ENCODE results near the gene TPPP3. TPM values are rescaled to one million over a fixed set of nuclear protein-coding genes. Genes with fewer than 3 reads are reported as not detected.

The TPPP3 gene
- total RNA-seq, 4 donors from 2014 or later: 14.8 to 111 (median 55.0) TPM

DNA sequence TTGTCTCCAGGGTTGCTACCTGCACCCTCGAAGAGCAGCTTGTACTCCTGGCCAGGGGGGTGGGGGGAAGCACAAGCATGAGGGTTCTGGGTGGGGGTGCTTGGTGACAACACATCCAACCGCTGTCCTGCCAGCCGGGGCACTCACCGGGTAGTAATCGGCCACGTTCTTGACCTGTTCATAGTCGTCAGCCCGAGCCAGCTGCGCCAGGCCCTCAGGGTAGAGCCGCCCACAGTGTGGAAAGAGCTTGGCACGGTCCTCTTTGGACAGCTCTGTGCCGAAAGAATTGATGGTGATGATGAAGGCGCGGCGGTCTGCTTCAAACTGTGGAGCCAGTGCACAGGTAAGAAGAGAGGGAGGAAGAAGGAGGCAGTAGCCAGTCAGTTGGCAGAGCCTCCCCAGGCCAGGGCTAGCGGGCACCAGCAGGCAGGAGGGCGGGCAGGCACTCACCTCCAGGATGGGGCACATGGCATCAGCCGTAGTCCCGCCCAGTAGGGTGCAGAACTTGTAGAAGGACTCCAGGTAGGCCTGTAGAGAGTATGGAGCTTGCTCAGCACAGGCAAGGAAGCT, 45.6 kb upstream of the TPPP3 start:
- ATAC-seq: no peak
- Histone ChIP-seq H3K4me1 (peaks cover 0 to 38% (median 10%) of the 10 kb centered on the region in 3 donors), H3K4me3 (no peak overlapping the region), H3K36me3 (peaks cover 0 to 86% of the 10 kb centered on the region in 2 donors), H3K9me3 (no peaks in the 10 kb centered on the region), H3K27me3 (no peaks in the 10 kb centered on the region), H3K27ac (no peak overlapping the region)
- 80 to 100% methylated on average over 1 to 5 of the region's 19 CpGs for WGBS, 2 donors (ENCODE audit: low coverage in 1 of 2)
- TF ChIP-seq EP300 (IDR thresholded peaks at IDR 0.05): no peak

DNA sequence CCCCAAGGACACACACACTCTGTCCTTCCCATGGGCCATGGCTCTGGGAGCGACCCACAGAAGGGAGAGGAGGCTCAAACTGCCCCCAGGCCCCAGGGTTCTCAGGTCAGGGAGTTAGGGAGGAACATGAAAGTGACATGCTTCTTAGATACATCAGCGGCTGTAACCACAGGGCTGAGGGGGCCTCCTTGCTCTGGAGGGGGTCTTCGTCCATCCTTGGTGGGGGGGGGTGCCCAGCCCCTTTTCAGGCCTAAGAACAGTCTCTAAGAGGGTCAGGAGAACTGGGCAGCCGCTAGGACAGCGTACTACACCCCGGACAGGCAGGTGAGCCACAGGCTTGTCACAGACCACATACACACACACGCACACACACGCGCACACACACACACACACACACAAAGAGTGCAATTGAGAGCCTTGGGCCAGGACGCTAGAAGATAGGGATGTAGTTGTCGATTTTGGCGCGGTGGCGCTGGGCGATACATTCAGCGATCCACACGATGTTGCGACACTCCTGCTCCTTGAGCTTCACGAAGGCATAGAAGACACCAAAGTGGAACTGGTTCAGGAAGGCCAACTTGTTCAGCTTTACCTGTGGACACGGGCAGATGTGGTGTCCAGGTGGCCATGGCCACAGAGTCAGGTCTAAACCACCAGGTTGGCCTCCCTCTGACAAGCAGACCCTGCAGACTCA, 44.9 kb upstream of the TPPP3 start:
- Histone ChIP-seq H3K27ac (no peak overlapping the region), H3K9me3 (no peaks in the 10 kb centered on the region), H3K27me3 (no peaks in the 10 kb centered on the region), H3K4me3 (no peak overlapping the region), H3K36me3 (peaks cover 0 to 80% of the 10 kb centered on the region in 2 donors), H3K4me1 (peaks cover 0 to 32% (median 4%) of the 10 kb centered on the region in 3 donors)
- ATAC-seq: no peak
- WGBS, 2 donors (ENCODE audit: low coverage in 1 of 2): 89% methylated on average over 12 of the region's 20 CpGs; no CpG with 5 or more reads in 1 of the 2 donors
- TF ChIP-seq POLR2AphosphoS5 (IDR thresholded peaks at IDR 0.05) (no peak), EP300 (IDR thresholded peaks at IDR 0.05) (no peak)
- TF ChIP-seq, protein P1, sequence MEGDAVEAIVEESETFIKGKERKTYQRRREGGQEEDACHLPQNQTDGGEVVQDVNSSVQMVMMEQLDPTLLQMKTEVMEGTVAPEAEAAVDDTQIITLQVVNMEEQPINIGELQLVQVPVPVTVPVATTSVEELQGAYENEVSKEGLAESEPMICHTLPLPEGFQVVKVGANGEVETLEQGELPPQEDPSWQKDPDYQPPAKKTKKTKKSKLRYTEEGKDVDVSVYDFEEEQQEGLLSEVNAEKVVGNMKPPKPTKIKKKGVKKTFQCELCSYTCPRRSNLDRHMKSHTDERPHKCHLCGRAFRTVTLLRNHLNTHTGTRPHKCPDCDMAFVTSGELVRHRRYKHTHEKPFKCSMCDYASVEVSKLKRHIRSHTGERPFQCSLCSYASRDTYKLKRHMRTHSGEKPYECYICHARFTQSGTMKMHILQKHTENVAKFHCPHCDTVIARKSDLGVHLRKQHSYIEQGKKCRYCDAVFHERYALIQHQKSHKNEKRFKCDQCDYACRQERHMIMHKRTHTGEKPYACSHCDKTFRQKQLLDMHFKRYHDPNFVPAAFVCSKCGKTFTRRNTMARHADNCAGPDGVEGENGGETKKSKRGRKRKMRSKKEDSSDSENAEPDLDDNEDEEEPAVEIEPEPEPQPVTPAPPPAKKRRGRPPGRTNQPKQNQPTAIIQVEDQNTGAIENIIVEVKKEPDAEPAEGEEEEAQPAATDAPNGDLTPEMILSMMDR (IDR thresholded peaks at IDR 0.05): no peak

DNA sequence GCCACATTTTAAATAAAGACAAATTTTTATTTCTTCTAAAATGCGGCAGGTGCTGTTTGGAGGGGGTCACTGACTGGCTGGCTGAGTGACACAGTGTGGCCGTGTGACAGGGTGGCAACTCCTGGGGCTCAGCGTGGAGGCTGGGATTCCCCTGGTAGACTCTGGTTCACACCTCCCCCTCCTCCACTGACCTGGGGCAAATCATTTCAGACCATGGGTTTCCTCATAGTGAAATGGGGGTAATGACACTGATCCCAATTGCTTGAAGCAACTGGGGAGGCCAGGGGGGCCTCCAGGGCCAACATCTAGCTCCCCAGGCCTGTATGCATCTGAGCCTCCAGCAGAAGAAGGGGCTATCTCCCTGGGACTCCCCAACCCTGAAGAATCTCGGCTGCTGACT, 44.2 kb upstream of the TPPP3 start:
- H3K9me3 ChIP-seq: no peaks in the 10 kb centered on the region
- peaks cover 0 to 25% (median under 1%) of the 10 kb centered on the region in 3 donors for H3K4me1 ChIP-seq
- peaks cover 0 to 72% of the 10 kb centered on the region in 2 donors for H3K36me3 ChIP-seq
- TF ChIP-seq EP300 (IDR thresholded peaks at IDR 0.05) (no peak), POLR2A (IDR thresholded peaks at IDR 0.05) (no peak), POLR2AphosphoS5 (IDR thresholded peaks at IDR 0.05) (no peak)
- TF ChIP-seq, protein P1 (IDR thresholded peaks at IDR 0.05): no peak
- H3K4me3 ChIP-seq: no peak overlapping the region
- no peaks in the 10 kb centered on the region for H3K27me3 ChIP-seq
- H3K27ac ChIP-seq: no peak overlapping the region
- ATAC-seq: no peak
- no CpG with 5 or more reads among the region's 4 CpGs for WGBS, 2 donors (ENCODE audit: low coverage in 1 of 2)

DNA sequence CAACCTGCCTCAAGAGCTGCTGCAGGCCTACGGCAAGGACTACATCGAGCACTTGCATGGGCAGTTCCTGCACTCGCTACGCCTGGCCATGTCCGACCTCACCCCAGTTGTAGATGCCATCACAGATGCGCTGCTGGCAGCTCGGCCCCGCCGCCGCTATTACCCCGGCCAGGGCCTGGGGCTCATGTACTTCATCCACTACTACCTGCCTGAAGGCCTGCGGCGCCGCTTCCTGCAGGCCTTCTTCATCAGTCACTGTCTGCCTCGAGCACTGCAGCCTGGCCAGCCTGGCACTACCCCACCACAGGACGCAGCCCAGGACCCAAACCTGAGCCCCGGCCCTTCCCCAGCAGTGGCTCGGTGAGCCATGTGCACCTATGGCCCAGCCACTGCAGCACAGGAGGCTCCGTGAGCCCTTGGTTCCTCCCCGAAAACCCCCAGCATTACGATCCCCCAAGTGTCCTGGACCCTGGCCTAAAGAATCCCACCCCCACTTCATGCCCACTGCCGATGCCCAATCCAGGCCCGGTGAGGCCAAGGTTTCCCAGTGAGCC, 43.4 kb upstream of the TPPP3 start:
- 90 to 100% methylated on average over 2 to 4 of the region's 23 CpGs for WGBS, 2 donors (ENCODE audit: low coverage in 1 of 2)
- H3K4me3 ChIP-seq: no peak overlapping the region
- no peak for ATAC-seq
- peaks cover 0 to 64% of the 10 kb centered on the region in 2 donors for H3K36me3 ChIP-seq
- peaks cover 0 to 25% (median 3%) of the 10 kb centered on the region in 3 donors for H3K4me1 ChIP-seq
- H3K27me3 ChIP-seq: no peaks in the 10 kb centered on the region
- no peaks in the 10 kb centered on the region for H3K9me3 ChIP-seq
- no peak for TF ChIP-seq POLR2A (IDR thresholded peaks at IDR 0.05)
- no peak overlapping the region for H3K27ac ChIP-seq

DNA sequence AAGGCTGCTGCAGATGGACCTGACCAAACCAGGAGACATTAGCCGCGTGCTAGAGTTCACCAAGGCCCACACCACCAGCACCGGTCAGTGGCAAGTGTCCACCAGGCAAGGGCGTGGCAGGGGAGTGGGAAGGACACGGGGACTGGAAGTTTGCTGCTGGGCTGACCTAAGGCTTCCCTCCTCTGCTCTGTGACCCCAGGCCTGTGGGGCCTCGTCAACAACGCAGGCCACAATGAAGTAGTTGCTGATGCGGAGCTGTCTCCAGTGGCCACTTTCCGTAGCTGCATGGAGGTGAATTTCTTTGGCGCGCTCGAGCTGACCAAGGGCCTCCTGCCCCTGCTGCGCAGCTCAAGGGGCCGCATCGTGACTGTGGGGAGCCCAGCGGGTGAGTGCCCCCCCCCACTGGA, 42.5 kb upstream of the TPPP3 start:
- no peaks in the 10 kb centered on the region for H3K9me3 ChIP-seq
- no peaks in the 10 kb centered on the region for H3K27me3 ChIP-seq
- ATAC-seq: no peak
- TF ChIP-seq POLR2AphosphoS5 (IDR thresholded peaks at IDR 0.05): no peak
- TF ChIP-seq POLR2A (IDR thresholded peaks at IDR 0.05): no peak
- no peak for TF ChIP-seq EP300 (IDR thresholded peaks at IDR 0.05)
- TF ChIP-seq, protein P1 (IDR thresholded peaks at IDR 0.05): no peak
- 80% methylated on average over 1 of the region's 16 CpGs; no CpG with 5 or more reads in 1 of the 2 donors for WGBS, 2 donors (ENCODE audit: low coverage in 1 of 2)
- no peak overlapping the region for H3K4me3 ChIP-seq
- H3K27ac ChIP-seq: no peak overlapping the region
- H3K4me1 ChIP-seq: peaks cover 0 to 25% (median 7%) of the 10 kb centered on the region in 3 donors
- H3K36me3 ChIP-seq: peaks cover 0 to 56% of the 10 kb centered on the region in 2 donors

Measured in gastroesophageal sphincter (tissue), 4 donors.